H9 (cell line): ENCODE results near the gene JPT2. TPM values are rescaled to one million over a fixed set of nuclear protein-coding genes. Genes with fewer than 3 reads are reported as not detected.

Experiments used
- DNase-seq: peaks from one replicate; pipeline ENCODE4 v3.0.0-alpha.2; 2017
- H2AFZ ChIP-seq: one replicate; pipeline ENCODE4 v1.6.1; 2013; ENCODE audit warnings: mild to moderate bottlenecking, low read length, control low read depth, moderate library complexity
- H2AK5ac ChIP-seq: 2 replicates; pipeline ENCODE4 v1.6.1; 2013; ENCODE audit warnings: low read length, control low read depth, mixed read lengths; ENCODE audit not compliant: insufficient read length
- H2BK120ac ChIP-seq: one replicate; pipeline ENCODE4 v1.6.1; 2013; ENCODE audit warnings: low read depth, mild to moderate bottlenecking, low read length, control low read depth, inconsistent platforms; ENCODE audit not compliant: poor library complexity, severe bottlenecking
- H2BK12ac ChIP-seq: 2 replicates; pipeline ENCODE4 v1.6.1; 2013; ENCODE audit warnings: low read length, control low read depth, mixed read lengths, low read depth; ENCODE audit not compliant: insufficient read length
- H2BK15ac ChIP-seq: 2 replicates; pipeline ENCODE4 v1.6.1; 2013; ENCODE audit warnings: low read depth, low read length, control low read depth
- H2BK20ac ChIP-seq: one replicate; pipeline ENCODE4 v1.6.1; 2013; ENCODE audit warnings: low read depth, mild to moderate bottlenecking, low read length, control low read depth, inconsistent platforms; ENCODE audit not compliant: poor library complexity, severe bottlenecking
- H2BK5ac ChIP-seq: 2 replicates; pipeline ENCODE4 v1.6.1; 2013; ENCODE audit warnings: low read length, control low read depth, mixed read lengths; ENCODE audit not compliant: insufficient read length
- H3K14ac ChIP-seq: 2 replicates; pipeline ENCODE4 v1.6.1; 2013; ENCODE audit warnings: low read length, control low read depth; ENCODE audit not compliant: insufficient read depth
- H3K18ac ChIP-seq: 2 replicates; pipeline ENCODE4 v1.6.1; 2013; ENCODE audit warnings: low read depth, mild to moderate bottlenecking, mixed read lengths, low read length, control low read depth; ENCODE audit not compliant: insufficient read length
- H3K23ac ChIP-seq: 2 replicates; pipeline ENCODE4 v1.6.1; 2013; ENCODE audit warnings: low read length, control low read depth, mixed read lengths, low read depth; ENCODE audit not compliant: insufficient read length
- H3K23me2 ChIP-seq: 2 replicates; pipeline ENCODE4 v1.6.1; 2013; ENCODE audit warnings: low read depth, mild to moderate bottlenecking, mixed read lengths, low read length, control low read depth; ENCODE audit not compliant: insufficient read length, poor library complexity, severe bottlenecking
- H3K27ac ChIP-seq: 2 replicates; pipeline ENCODE4 v1.5.1; 2013; ENCODE audit warnings: low read length, control low read depth, mixed read lengths, low read depth; ENCODE audit not compliant: insufficient read length
- H3K27me3 ChIP-seq: 2 replicates; pipeline ENCODE4 v1.6.1; 2013; ENCODE audit warnings: low read length, control low read depth, inconsistent platforms; ENCODE audit not compliant: insufficient read depth
- H3K4ac ChIP-seq: 2 replicates; pipeline ENCODE4 v1.6.1; 2013; ENCODE audit warnings: low read depth, mild to moderate bottlenecking, control low read depth, inconsistent platforms, low read length, moderate library complexity
- H3K4me1 ChIP-seq: 2 replicates; pipeline ENCODE4 v1.6.1; 2013; ENCODE audit warnings: low read length, control low read depth, inconsistent platforms; ENCODE audit not compliant: insufficient read depth
- H3K4me2 ChIP-seq: 2 replicates; pipeline ENCODE4 v1.6.1; 2013; ENCODE audit warnings: low read length, control low read depth, mixed read lengths; ENCODE audit not compliant: insufficient read length, insufficient read depth
- H3K56ac ChIP-seq: 2 replicates; pipeline ENCODE4 v1.6.1; 2013; ENCODE audit warnings: low read depth, mild to moderate bottlenecking, mixed read lengths, low read length, control low read depth; ENCODE audit not compliant: insufficient read length
- H3K79me1 ChIP-seq: 2 replicates; pipeline ENCODE4 v1.6.1; 2013; ENCODE audit warnings: low read depth, mild to moderate bottlenecking, moderate library complexity, low read length, control low read depth, inconsistent platforms; ENCODE audit not compliant: insufficient read depth, poor library complexity, severe bottlenecking
- H3K79me2 ChIP-seq: 2 replicates; pipeline ENCODE4 v1.6.1; 2013; ENCODE audit warnings: low read length, control low read depth, inconsistent platforms; ENCODE audit not compliant: insufficient read depth
- H3K9ac ChIP-seq: 2 replicates; pipeline ENCODE4 v1.6.1; 2013; ENCODE audit warnings: low read length, control low read depth, mixed read lengths; ENCODE audit not compliant: insufficient read length; ENCODE audit errors: extremely low read depth
- H3K9me3 ChIP-seq: one replicate; pipeline ENCODE4 v1.6.1; 2013; ENCODE audit warnings: low read depth, low read length, inconsistent platforms; ENCODE audit not compliant: control insufficient read depth
- H3T11ph ChIP-seq: one replicate; pipeline ENCODE4 v1.6.1; 2013; ENCODE audit warnings: mild to moderate bottlenecking, low read length, control low read depth, inconsistent platforms
- H4K20me1 ChIP-seq: one replicate; pipeline ENCODE4 v1.6.1; 2013; ENCODE audit not compliant: control insufficient read depth, insufficient read length, insufficient read depth
- H4K5ac ChIP-seq: 2 replicates; pipeline ENCODE4 v1.6.1; 2013; ENCODE audit warnings: low read depth, mild to moderate bottlenecking, mixed read lengths, low read length, control low read depth; ENCODE audit not compliant: insufficient read length
- H4K8ac ChIP-seq: replicated peaks from 2 replicates; pipeline ENCODE4 v1.6.1; 2013; ENCODE audit warnings: low read length, control low read depth, mixed read lengths, low read depth; ENCODE audit not compliant: insufficient read length
- H4K91ac ChIP-seq: 2 replicates; pipeline ENCODE4 v1.6.1; 2013; ENCODE audit warnings: low read depth, mild to moderate bottlenecking, moderate library complexity, mixed read lengths, low read length, control low read depth; ENCODE audit not compliant: insufficient read length
- H3K27ac Mint-ChIP-seq, 3 experiments: 2 replicates in 2 of 3; 3 replicates in 1 of 3; pipeline ENCODE4 v1.8.0; 2020 to 2021; ENCODE audit warnings: mixed read lengths in 3 of 3, mild to moderate bottlenecking in 1 of 3, moderate library complexity in 1 of 3
- H3K27me3 Mint-ChIP-seq: 2 replicates; pipeline ENCODE4 v1.8.0; 2021; ENCODE audit warnings: low read depth, mild to moderate bottlenecking, moderate library complexity, mixed read lengths
- H3K36me3 Mint-ChIP-seq, 3 experiments: 2 replicates in 2 of 3; 3 replicates in 1 of 3; pipeline ENCODE4 v1.8.0; 2020 to 2021; ENCODE audit warnings: low read depth in 3 of 3, mixed read lengths in 3 of 3; ENCODE audit not compliant: insufficient read depth in 1 of 3
- H3K4me1 Mint-ChIP-seq, 2 experiments: 2 replicates each; pipeline ENCODE4 v1.8.0; 2020; ENCODE audit warnings: mixed read lengths in 2 of 2
- H3K4me3 Mint-ChIP-seq, 2 experiments: 2 replicates in 1 of 2; 3 replicates in 1 of 2; pipeline ENCODE4 v1.8.0; 2020 to 2021; ENCODE audit warnings: mild to moderate bottlenecking in 2 of 2, mixed read lengths in 2 of 2, moderate library complexity in 1 of 2
- H3K9me3 Mint-ChIP-seq, 2 experiments: 2 replicates in 1 of 2; 3 replicates in 1 of 2; pipeline ENCODE4 v1.8.0; 2020; ENCODE audit warnings: mild to moderate bottlenecking in 2 of 2, mixed read lengths in 2 of 2, moderate library complexity in 1 of 2
- CTCF ChIP-seq: fragments of 200-600 bp; sonication (generic); conservative IDR thresholded peaks from 3 replicates; pipeline ENCODE4 v1.8.0; 2021; ENCODE audit warnings: antibody characterized with exemption, mild to moderate bottlenecking
- WGBS: extraction: QIAGEN DNeasy Blood & Tissue Kit; methylation state at CpG from one replicate; pipeline ENCODE4 v1.1.7; 2013; ENCODE audit warnings: missing lambda C conversion rate, low lambda C conversion rate, mixed read lengths; ENCODE audit not compliant: insufficient read length; ENCODE audit errors: extremely low coverage; 5-methylcytosine and 5-hydroxymethylcytosine counted together
- total RNA-seq: library from RNA; stranded (reverse); gene quantifications from 2 replicates; pipeline ENCODE4 v1.2.1, GENCODE V29; 2021

Gene JPT2
- total RNA-seq, 1 experiment from 2014 or later, result 206 TPM

GRCh38 chr16:1637526-1637925, 40.6 kb upstream of the JPT2 start:
- H2BK15ac ChIP-seq, result no peak overlapping the region
- no peak overlapping the region for H2BK120ac ChIP-seq
- no peak overlapping the region for H3K9ac ChIP-seq
- no peak overlapping the region for H4K8ac ChIP-seq
- no peak for DNase-seq
- Mint-ChIP-seq H3K27me3 (no peaks in the 10 kb centered on the region), H3K4me1 (no peaks in the 10 kb centered on the region), H3K36me3 (peaks cover 37 to 79% (median 60%) of the 10 kb centered on the region in 3 experiments; a peak in 6 of 7 replicates), H3K27ac (no peak overlapping the region), H3K4me3 (no peak overlapping the region), H3K9me3 (no peaks in the 10 kb centered on the region)
- peaks cover 2% of the 10 kb centered on the region; the same call in 1 of the 2 replicates for H3K79me2 ChIP-seq
- no peaks in the 10 kb centered on the region for H3K23me2 ChIP-seq
- H4K91ac ChIP-seq, result no peak overlapping the region
- no peak overlapping the region for H4K5ac ChIP-seq
- no peak overlapping the region for H3K27ac ChIP-seq
- no peaks in the 10 kb centered on the region for H3K79me1 ChIP-seq
- H3K56ac ChIP-seq, result no peak overlapping the region
- H3K4me1 ChIP-seq, result no peaks in the 10 kb centered on the region
- H2BK20ac ChIP-seq, result no peak overlapping the region
- H3K4me2 ChIP-seq, result no peak overlapping the region
- no peak for TF ChIP-seq CTCF
- H3K23ac ChIP-seq, result no peak overlapping the region
- no peaks in the 10 kb centered on the region for H3K9me3 ChIP-seq
- no peak overlapping the region for H3K14ac ChIP-seq
- no CpG with 5 or more reads among the region's 11 CpGs for WGBS
- H3T11ph ChIP-seq, result no peak overlapping the region
- no peak overlapping the region for H2AK5ac ChIP-seq
- no peaks in the 10 kb centered on the region for H4K20me1 ChIP-seq
- H2AFZ ChIP-seq, result no peak overlapping the region
- no peak overlapping the region for H2BK5ac ChIP-seq
- no peak overlapping the region for H2BK12ac ChIP-seq
- H3K27me3 ChIP-seq, result no peaks in the 10 kb centered on the region
- no peak overlapping the region for H3K4ac ChIP-seq
- no peak overlapping the region for H3K18ac ChIP-seq
